GM18508 (cell line): Measurements from ENCODE around the gene YIPF7.

Source experiments
- ATAC-seq: cut with Tn5 transposase; IDR thresholded peaks from one replicate; pipeline ENCODE4 v1.9.1; 2021; ENCODE audit warnings: moderate number of reproducible peaks; ENCODE audit not compliant: insufficient read depth, unreplicated experiment

Gene YIPF7

GRCh38 chr4:44629280-44629866 lies 22.1 kb downstream of the YIPF7 start:
- ATAC-seq: peak; percentile 98

- ATAC-seq: no peak
Observed at GRCh38 chr4:44623676-44624075, 27.7 kb downstream of the YIPF7 start.

DNA sequence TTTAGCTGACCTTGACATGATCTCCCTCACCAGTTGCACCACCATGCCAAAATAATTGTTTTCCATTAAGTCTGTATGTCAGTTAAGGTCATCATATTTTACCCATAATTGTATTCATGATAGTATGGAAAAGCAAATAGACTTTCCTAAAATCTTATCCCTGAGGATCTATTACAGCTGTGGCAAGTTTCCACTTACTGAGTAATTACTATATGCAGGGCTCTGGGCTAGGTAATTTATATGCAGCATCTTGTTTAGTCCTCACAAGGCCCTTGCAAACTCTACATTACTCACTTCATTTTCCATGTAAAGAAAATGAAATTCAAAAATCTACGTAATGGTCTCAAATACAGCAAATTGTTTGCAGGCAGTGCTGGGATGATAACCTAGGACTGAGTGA lies 34.8 kb downstream of the YIPF7 start:
- ATAC-seq: no peak

DNA sequence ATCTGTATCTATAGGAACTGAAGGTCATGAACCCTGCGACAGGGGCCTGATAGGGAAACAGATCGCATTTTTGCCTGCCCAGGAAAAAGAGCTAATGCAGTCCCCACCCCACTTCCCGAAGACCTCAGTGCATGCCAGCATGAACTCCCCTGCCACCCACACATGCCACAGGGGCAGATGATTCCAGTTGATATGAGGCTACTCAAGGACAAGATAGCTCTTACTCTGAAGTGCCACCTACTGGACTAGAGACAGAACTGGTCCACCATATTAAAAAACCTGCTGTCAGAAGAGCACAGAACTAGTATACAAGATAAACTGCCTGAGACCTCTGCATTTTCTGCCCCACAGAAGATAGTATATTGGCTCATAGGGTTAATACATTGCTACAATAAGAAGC lies 68.0 kb downstream of the YIPF7 start:
- ATAC-seq: peak; percentile 64

DNA sequence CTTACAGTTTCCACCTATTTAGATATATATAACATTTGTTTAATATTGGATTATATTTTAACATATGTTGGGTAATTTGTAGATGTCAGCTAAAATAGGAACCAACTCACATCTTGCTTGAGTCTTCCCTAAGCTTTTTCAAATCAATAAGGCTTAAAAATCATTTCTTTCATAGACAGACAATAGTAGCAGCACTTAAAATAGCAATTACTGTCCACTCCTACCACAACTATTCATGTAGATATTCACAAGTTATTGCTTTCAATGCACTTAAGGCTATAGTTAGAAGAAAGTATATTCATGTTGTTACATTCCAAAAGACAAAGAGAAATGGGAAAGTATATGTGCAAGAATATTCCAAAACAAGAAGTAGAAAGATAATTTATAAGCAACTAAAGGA lies 71.2 kb downstream of the YIPF7 start:
- ATAC-seq: no peak

GRCh38 chr4:44578954-44579353 lies 72.5 kb downstream of the YIPF7 start:
- no peak for ATAC-seq
